ENCODE data around the gene SNRNP200. TPM values are rescaled to one million over a fixed set of nuclear protein-coding genes. Genes with fewer than 3 reads are reported as not detected.

SNRNP200 gene
- total and polyA plus RNA-seq, 8 donors = 31.2 to 184 (median 78.5) TPM

GRCh38 chr2:96254571-96254970, 50.8 kb downstream of the SNRNP200 start:
- intact Hi-C loops (cut with DNase I; ENCODE audit: low total_unique reads) = no loop called here
- Histone ChIP-seq H3K27me3 (no peaks in the 10 kb centered on the region), H3K36me3 (peaks cover 39 to 83% (median 80%) of the 10 kb centered on the region in 4 donors), H3K4me3 (no peak overlapping the region), H3K9me3 (no peaks in the 10 kb centered on the region), H3K4me1 (peaks cover 18 to 63% (median 32%) of the 10 kb centered on the region in 4 donors), H3K27ac (peak overlapping the region in 2 of 5 donors; percentile 18 to 19)
- DNase-seq = no peak
- WGBS, 5 donors = 77 to 87% (median 80%) methylated on average over 11 of the region's 11 CpGs
- TF ChIP-seq, protein P1, sequence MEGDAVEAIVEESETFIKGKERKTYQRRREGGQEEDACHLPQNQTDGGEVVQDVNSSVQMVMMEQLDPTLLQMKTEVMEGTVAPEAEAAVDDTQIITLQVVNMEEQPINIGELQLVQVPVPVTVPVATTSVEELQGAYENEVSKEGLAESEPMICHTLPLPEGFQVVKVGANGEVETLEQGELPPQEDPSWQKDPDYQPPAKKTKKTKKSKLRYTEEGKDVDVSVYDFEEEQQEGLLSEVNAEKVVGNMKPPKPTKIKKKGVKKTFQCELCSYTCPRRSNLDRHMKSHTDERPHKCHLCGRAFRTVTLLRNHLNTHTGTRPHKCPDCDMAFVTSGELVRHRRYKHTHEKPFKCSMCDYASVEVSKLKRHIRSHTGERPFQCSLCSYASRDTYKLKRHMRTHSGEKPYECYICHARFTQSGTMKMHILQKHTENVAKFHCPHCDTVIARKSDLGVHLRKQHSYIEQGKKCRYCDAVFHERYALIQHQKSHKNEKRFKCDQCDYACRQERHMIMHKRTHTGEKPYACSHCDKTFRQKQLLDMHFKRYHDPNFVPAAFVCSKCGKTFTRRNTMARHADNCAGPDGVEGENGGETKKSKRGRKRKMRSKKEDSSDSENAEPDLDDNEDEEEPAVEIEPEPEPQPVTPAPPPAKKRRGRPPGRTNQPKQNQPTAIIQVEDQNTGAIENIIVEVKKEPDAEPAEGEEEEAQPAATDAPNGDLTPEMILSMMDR (IDR thresholded peaks at IDR 0.05) = no peak
- TF ChIP-seq EP300 (IDR thresholded peaks at IDR 0.05) = no peak
- no peak for TF ChIP-seq POLR2AphosphoS5 (IDR thresholded peaks at IDR 0.05)
- TF ChIP-seq POLR2A (IDR thresholded peaks at IDR 0.05) = no peak

- TF ChIP-seq POLR2A (IDR thresholded peaks at IDR 0.05) (no peak), POLR2AphosphoS5 (IDR thresholded peaks at IDR 0.05) (no peak), EP300 (IDR thresholded peaks at IDR 0.05) (no peak)
- TF ChIP-seq, protein P1 (IDR thresholded peaks at IDR 0.05) = no peak
- Histone ChIP-seq H3K27me3 (no peaks in the 10 kb centered on the region), H3K9me3 (no peaks in the 10 kb centered on the region), H3K36me3 (peaks cover 39 to 70% (median 69%) of the 10 kb centered on the region in 4 donors), H3K4me3 (no peak overlapping the region), H3K27ac (no peak overlapping the region), H3K4me1 (peaks cover 6 to 53% (median 18%) of the 10 kb centered on the region in 4 donors)
- WGBS, 5 donors = 65 to 91% (median 83%) methylated on average over 7 of the region's 7 CpGs
- no peak for DNase-seq
- intact Hi-C loops (cut with DNase I; ENCODE audit: low total_unique reads) = no loop called here
Observed at GRCh38 chr2:96253006-96253405, 52.3 kb downstream of the SNRNP200 start.

- DNase-seq = no peak
- Histone ChIP-seq H3K27ac (peak overlapping the region in 1 of 5 donors; percentile 53), H3K36me3 (peaks cover 39 to 70% (median 66%) of the 10 kb centered on the region in 4 donors), H3K9me3 (no peaks in the 10 kb centered on the region), H3K27me3 (no peaks in the 10 kb centered on the region), H3K4me3 (no peak overlapping the region), H3K4me1 (peaks cover 6 to 51% (median 15%) of the 10 kb centered on the region in 4 donors)
- WGBS, 5 donors = 92 to 95% (median 94%) methylated on average over 8 of the region's 8 CpGs
- no peak for TF ChIP-seq EP300 (IDR thresholded peaks at IDR 0.05)
- no peak for TF ChIP-seq POLR2AphosphoS5 (IDR thresholded peaks at IDR 0.05)
- TF ChIP-seq POLR2A (IDR thresholded peaks at IDR 0.05) = no peak
- TF ChIP-seq, protein P1 (IDR thresholded peaks at IDR 0.05) = no peak
- intact Hi-C loops (cut with DNase I; ENCODE audit: low total_unique reads) = no loop called here
Observed at GRCh38 chr2:96252526-96252925, 52.8 kb downstream of the SNRNP200 start.

DNA sequence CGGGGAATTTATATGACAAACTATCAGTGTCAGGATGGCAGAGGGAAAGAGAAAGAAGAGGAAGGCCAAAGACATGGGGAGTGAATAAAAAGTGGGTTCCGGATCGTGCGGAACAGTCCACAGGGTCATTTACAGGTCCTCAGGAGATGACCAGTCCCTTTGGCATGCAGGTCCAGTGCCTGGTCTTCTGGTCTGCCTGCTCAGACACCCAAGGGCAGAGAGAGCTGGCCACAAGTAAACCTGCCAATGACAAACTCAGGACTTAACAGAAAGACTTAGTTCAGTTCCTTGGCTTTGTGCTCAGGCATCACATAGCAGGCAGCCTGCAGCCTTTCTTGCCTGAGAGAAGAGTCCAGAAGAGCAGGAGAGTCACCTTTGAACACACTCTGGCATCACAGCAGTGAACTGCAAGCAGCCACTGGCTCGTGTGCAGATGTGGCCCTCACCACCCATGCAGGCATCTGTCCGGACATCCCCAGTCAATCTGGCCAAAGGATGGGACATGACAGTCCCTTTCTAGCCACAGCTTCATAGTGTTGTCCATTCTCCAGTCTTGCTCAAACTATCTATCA, 53.5 kb downstream of the SNRNP200 start:
- Histone ChIP-seq H3K27ac (peak overlapping the region in 3 of 5 donors; percentile 25 to 53 (median 53)), H3K36me3 (peaks cover 39 to 68% (median 61%) of the 10 kb centered on the region in 4 donors), H3K4me3 (no peak overlapping the region), H3K9me3 (no peaks in the 10 kb centered on the region), H3K4me1 (peaks cover 6 to 51% (median 14%) of the 10 kb centered on the region in 4 donors), H3K27me3 (no peaks in the 10 kb centered on the region)
- DNase-seq = peak; percentile 61 to 67
- 61 to 66% (median 63%) methylated on average over 6 of the region's 6 CpGs for WGBS, 5 donors
- intact Hi-C loops (cut with DNase I; ENCODE audit: low total_unique reads) = no loop called here
- no peak for TF ChIP-seq EP300 (IDR thresholded peaks at IDR 0.05)
- TF ChIP-seq POLR2AphosphoS5 (IDR thresholded peaks at IDR 0.05) = peak in 1 of 3 donors; percentile 17

DNA sequence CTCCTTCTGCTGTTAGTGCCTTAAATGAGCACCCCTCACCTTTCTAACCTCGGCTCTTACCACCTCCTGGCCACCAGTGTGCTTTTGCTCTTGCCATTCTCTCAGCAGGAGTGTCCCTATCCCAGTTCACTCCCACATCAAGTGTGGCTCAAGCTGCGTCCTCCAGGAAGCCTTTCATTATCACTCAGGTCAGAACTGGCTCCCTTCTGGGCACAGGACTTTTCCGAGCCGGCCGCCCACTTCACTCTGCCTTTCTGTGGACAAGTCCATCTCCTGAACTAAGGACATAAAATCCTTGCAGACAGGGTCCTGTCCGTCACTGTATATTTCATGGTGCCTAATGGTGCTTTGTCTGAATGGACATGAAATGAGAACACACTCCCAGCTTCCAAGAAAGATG, 55.2 kb downstream of the SNRNP200 start:
- H3K9me3 ChIP-seq = no peaks in the 10 kb centered on the region
- H3K27ac ChIP-seq = peak overlapping the region in 2 of 5 donors; percentile 10 to 36
- H3K4me3 ChIP-seq = no peak overlapping the region
- peaks cover 32 to 54% (median 47%) of the 10 kb centered on the region in 4 donors for H3K36me3 ChIP-seq
- TF ChIP-seq POLR2A (IDR thresholded peaks at IDR 0.05) = no peak
- TF ChIP-seq, protein P1 (IDR thresholded peaks at IDR 0.05) = no peak
- no peak for TF ChIP-seq EP300 (IDR thresholded peaks at IDR 0.05)
- TF ChIP-seq POLR2AphosphoS5 (IDR thresholded peaks at IDR 0.05) = no peak
- whole genome bisulfite sequencing, 5 donors = 85 to 89% (median 85%) methylated on average over 6 of the region's 6 CpGs
- intact Hi-C loops (cut with DNase I; ENCODE audit: low total_unique reads) = no loop called here
- no peak for DNase-seq
- H3K4me1 ChIP-seq = peaks cover 6 to 52% (median 14%) of the 10 kb centered on the region in 4 donors
- H3K27me3 ChIP-seq = no peaks in the 10 kb centered on the region
